Measurements from ENCODE around the gene GJA4. TPM values are rescaled to one million over a fixed set of nuclear protein-coding genes. Genes with fewer than 3 reads are reported as not detected.

The GJA4 gene
- total and polyA plus RNA-seq, 2 experiments from 2014 or later, result 0.42 TPM; not detected in 1

DNA sequence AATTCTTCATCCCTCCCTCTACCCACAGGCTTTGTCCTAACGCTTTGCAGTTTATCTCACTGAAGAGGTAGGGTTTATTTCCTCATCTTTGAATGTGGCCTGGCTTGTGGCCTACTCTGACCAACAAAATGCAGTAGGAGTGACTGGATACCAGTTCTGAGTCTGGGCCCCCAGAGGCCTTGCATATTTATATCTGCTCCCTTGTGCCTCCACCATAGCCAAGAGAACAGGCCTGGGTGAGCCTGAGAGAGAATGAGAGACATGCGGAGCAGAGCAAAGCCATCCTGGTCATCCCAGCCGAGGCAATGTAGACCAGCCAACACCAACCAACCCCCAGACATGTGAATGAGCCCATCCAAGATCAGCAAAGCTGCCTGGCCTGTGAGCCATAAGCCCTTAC, 36.5 kb downstream of the GJA4 start:
- Histone ChIP-seq H3K36me3 (no peaks in the 10 kb centered on the region), H3K9me3 (ENCODE audit: low read depth) (no peaks in the 10 kb centered on the region), H3K4me1 (ENCODE audit: low read depth) (peaks cover 12% of the 10 kb centered on the region), H3K27ac (no peak overlapping the region), H3K4me3 (no peak overlapping the region), H3K27me3 (no peaks in the 10 kb centered on the region)
- TF ChIP-seq, protein P1, sequence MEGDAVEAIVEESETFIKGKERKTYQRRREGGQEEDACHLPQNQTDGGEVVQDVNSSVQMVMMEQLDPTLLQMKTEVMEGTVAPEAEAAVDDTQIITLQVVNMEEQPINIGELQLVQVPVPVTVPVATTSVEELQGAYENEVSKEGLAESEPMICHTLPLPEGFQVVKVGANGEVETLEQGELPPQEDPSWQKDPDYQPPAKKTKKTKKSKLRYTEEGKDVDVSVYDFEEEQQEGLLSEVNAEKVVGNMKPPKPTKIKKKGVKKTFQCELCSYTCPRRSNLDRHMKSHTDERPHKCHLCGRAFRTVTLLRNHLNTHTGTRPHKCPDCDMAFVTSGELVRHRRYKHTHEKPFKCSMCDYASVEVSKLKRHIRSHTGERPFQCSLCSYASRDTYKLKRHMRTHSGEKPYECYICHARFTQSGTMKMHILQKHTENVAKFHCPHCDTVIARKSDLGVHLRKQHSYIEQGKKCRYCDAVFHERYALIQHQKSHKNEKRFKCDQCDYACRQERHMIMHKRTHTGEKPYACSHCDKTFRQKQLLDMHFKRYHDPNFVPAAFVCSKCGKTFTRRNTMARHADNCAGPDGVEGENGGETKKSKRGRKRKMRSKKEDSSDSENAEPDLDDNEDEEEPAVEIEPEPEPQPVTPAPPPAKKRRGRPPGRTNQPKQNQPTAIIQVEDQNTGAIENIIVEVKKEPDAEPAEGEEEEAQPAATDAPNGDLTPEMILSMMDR (IDR thresholded peaks at IDR 0.05; ENCODE audit: low read depth, low read length), result no peak
- peak in 1 of 2 donors; percentile 82 for DNase-seq (ENCODE audit: low read depth in 1 of 2, low spot score in 1 of 2)

DNA sequence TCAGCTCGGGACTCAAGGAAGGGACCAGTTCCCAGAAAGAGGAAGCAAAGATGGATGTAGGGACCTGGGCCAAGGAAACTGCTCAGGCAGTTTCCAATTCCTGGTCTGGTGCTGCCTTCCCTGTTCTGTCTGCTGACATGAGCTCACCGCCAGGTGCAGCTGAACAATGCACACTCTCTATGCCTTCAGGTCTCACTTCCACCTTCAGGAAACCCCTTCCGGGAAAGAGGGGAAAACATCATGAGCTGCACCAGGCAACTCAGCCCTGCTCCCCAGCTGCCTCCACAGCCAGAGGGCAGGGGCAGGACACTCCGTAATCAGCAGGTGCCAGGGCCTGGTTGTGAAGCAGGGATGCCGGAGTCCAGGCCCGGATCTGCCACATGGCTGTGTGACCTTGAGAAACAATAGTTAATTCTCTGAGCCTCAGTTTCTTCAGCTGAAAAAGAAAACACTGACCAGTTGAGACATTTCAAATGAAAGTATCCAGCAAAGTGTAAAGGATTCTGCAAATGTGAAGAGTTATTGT, 39.0 kb downstream of the GJA4 start:
- Histone ChIP-seq H3K4me1 (ENCODE audit: low read depth) (no peaks in the 10 kb centered on the region), H3K9me3 (ENCODE audit: low read depth) (no peaks in the 10 kb centered on the region), H3K36me3 (no peaks in the 10 kb centered on the region), H3K4me3 (no peak overlapping the region), H3K27me3 (no peaks in the 10 kb centered on the region), H3K27ac (no peak overlapping the region)
- TF ChIP-seq, protein P1 (IDR thresholded peaks at IDR 0.05; ENCODE audit: low read depth, low read length), result no peak
- no peak for DNase-seq (ENCODE audit: low read depth in 1 of 2, low spot score in 1 of 2)

DNA sequence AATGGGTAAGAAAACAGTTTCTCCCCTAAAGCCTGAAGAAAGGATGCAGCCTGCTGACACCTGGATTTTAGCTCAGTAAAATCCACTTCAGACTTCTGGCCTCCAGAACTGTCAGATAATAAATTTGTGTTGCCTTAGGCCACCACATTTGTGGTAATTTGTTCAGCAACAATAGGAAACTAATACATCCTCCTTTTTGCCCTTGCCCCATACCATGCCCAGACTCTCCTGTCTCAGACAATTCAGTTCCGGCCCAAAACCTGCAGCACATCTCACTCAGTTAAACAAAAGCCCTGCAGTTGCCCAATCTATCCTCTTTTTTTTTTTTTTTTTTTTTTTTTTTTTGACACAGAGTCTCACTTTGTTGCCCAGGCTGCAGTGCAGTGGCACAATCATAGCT, 40.9 kb downstream of the GJA4 start:
- no peaks in the 10 kb centered on the region for H3K36me3 ChIP-seq
- H3K27me3 ChIP-seq, result no peaks in the 10 kb centered on the region
- no peak for DNase-seq (ENCODE audit: low read depth in 1 of 2, low spot score in 1 of 2)
- H3K27ac ChIP-seq, result no peak overlapping the region
- H3K4me1 ChIP-seq (ENCODE audit: low read depth), result no peaks in the 10 kb centered on the region
- no peaks in the 10 kb centered on the region for H3K9me3 ChIP-seq (ENCODE audit: low read depth)
- H3K4me3 ChIP-seq, result no peak overlapping the region
- TF ChIP-seq, protein P1 (IDR thresholded peaks at IDR 0.05; ENCODE audit: low read depth, low read length), result no peak

DNA sequence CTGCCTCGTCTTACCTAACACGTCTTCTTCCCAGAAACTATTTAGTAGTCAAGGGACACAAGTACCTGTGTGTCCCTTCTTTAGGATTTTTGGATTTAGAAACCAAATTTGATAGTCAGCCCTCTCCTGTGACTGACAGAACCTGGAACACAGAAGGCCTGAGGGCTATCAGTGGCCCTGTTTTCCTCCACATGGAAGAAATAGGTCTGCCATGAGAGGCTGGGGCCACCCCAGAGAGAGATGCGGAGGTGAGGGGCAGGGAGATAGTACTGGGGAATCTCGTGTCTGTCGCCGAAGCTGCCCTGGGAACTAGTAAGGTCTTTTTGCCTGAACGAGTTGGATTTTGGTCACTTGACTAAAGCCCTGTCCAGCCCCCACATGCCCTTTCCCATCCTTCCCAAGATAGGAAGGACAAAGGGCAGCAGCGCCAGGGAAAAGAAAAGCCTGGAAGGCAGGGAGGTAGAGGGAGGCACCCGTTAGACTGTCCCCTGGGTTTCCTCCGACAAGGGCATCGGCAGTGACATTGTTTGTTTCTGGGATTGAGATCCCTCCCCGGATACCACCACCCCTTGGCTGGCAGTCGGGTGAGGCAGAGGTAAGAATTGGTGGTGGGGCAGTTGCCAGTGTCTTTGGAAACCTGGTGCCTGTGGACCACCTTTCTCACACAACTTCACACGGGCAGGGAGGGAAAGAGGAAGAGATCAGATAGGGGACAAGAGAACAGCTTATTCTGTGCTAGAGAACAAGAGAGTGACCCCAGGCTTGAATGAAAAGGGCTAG, 46.9 kb downstream of the GJA4 start:
- no peak overlapping the region for H3K4me3 ChIP-seq
- H3K4me1 ChIP-seq (ENCODE audit: low read depth), result peaks cover 18% of the 10 kb centered on the region
- H3K9me3 ChIP-seq (ENCODE audit: low read depth), result no peaks in the 10 kb centered on the region
- H3K27me3 ChIP-seq, result no peaks in the 10 kb centered on the region
- no peak overlapping the region for H3K27ac ChIP-seq
- TF ChIP-seq, protein P1 (IDR thresholded peaks at IDR 0.05; ENCODE audit: low read depth, low read length), result no peak
- no peak for DNase-seq (ENCODE audit: low read depth in 1 of 2, low spot score in 1 of 2)
- no peaks in the 10 kb centered on the region for H3K36me3 ChIP-seq

DNA sequence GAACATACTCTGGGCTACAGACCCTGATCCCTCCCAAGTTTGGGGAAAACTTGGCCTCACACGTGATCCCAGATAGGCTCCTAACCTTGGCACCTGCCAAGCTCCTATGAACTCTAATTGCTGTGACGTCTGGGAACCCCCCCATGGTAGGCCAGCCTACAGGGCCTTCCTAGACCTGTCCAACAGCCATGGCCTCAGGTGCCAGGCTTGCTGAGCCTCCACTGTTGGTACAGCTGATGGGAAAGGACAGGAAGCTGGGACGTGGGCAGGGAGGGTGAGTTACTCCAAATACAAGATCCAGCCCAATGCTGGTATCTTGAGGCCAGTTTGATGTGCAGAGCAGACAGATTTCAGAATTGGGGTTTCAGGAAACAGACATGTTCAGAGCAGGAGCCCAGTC, 47.6 kb downstream of the GJA4 start:
- TF ChIP-seq, protein P1 (IDR thresholded peaks at IDR 0.05; ENCODE audit: low read depth, low read length), result no peak
- Histone ChIP-seq H3K27me3 (no peaks in the 10 kb centered on the region), H3K4me1 (ENCODE audit: low read depth) (peaks cover 22% of the 10 kb centered on the region), H3K27ac (no peak overlapping the region), H3K9me3 (ENCODE audit: low read depth) (no peaks in the 10 kb centered on the region), H3K36me3 (no peaks in the 10 kb centered on the region), H3K4me3 (no peak overlapping the region)
- DNase-seq (ENCODE audit: low read depth in 1 of 2, low spot score in 1 of 2), result no peak
